Embryonic facial prominence (tissue), 1 donor: ENCODE data around the gene QARS1.

Source experiments
- DNase-seq: peaks from one replicate; pipeline ENCODE4 v3.0.0-alpha.2; 2016; ENCODE audit errors: extremely low spot score

Gene QARS1

GRCh38 chr3:49053543-49053942 lies 51.0 kb downstream of the QARS1 start:
- no peak for DNase-seq
